Spleen (tissue), 11 donors: ENCODE data around the gene GANAB. TPM values are rescaled to one million over a fixed set of nuclear protein-coding genes. Genes with fewer than 3 reads are reported as not detected.
A peak's percentile ranks its signal among the peaks of the same experiment; 100 is the strongest.

ENCODE experiments used
- DNase-seq: peaks from one replicate; pipeline ENCODE4 v3.0.0-alpha.2; 2020
- H3K27ac ChIP-seq, 8 donors: fragments of 200-600 bp; sonication (generic) in 7 of 8; 1 replicate in 4 of 8; 2 replicates in 4 of 8; pipeline versions ENCODE4 v1.5.0 to v1.8.0; 2016 to 2021; ENCODE audit warnings: inconsistent platforms in 4 of 8, mild to moderate bottlenecking in 4 of 8, moderate library complexity in 1 of 8
- H3K27me3 ChIP-seq, 7 donors: fragments of 200-600 bp; sonication (generic) in 6 of 7; replicated peaks in 1 of 7; 1 replicate in 4 of 7; 2 replicates in 3 of 7; pipeline versions ENCODE4 v1.5.0 to v1.8.0; 2016 to 2021; ENCODE audit warnings: inconsistent platforms in 3 of 7, mild to moderate bottlenecking in 1 of 7
- H3K36me3 ChIP-seq, 6 donors: fragments of 200-600 bp; sonication (generic) in 5 of 6; 1 replicate in 4 of 6; 2 replicates in 2 of 6; pipeline versions ENCODE4 v1.5.0 to v1.8.0; 2016 to 2021; ENCODE audit warnings: inconsistent platforms in 2 of 6
- H3K4me1 ChIP-seq, 6 donors: fragments of 200-600 bp; sonication (generic) in 5 of 6; 1 replicate in 3 of 6; 2 replicates in 3 of 6; pipeline versions ENCODE4 v1.5.0 to v1.8.0; 2016 to 2021; ENCODE audit warnings: inconsistent platforms in 3 of 6
- H3K4me3 ChIP-seq, 8 donors: fragments of 200-600 bp; sonication (generic) in 7 of 8; 1 replicate in 4 of 8; 2 replicates in 4 of 8; pipeline versions ENCODE4 v1.5.0 to v1.8.0; 2016 to 2021; ENCODE audit warnings: inconsistent platforms in 4 of 8, mild to moderate bottlenecking in 4 of 8, moderate library complexity in 2 of 8
- H3K9me3 ChIP-seq, 8 donors: fragments of 200-600 bp; sonication (generic) in 7 of 8; 1 replicate in 4 of 8; 2 replicates in 4 of 8; pipeline versions ENCODE4 v1.5.0 to v1.8.0; 2016 to 2021; ENCODE audit warnings: inconsistent platforms in 4 of 8
- POLR2A ChIP-seq, 3 donors: fragments of 450-650 bp; IDR thresholded peaks; one replicate each; pipeline ENCODE4 v1.5.1; 2017; ENCODE audit warnings: antibody characterized with exemption in 3 of 3, mild to moderate bottlenecking in 1 of 3
- POLR2AphosphoS5 ChIP-seq, 3 donors: sonication (generic); formaldehyde crosslinking; IDR thresholded peaks; one replicate each; pipeline ENCODE4 v1.5.1; 2017; ENCODE audit warnings: antibody characterized with exemption in 3 of 3
- WGBS, 5 donors: extraction: QIAGEN DNeasy Blood & Tissue Kit in 3 of 5; methylation state at CpG; one replicate each; pipeline versions ENCODE4 v1.1.5 to v1.1.7; 2013 to 2018; 5-methylcytosine and 5-hydroxymethylcytosine counted together
- intact Hi-C: fragments of 100-400 bp; cut with DNase I; formaldehyde crosslinking; loops from one replicate; pipeline ENCODE4 v1.15.0; 2023; ENCODE audit warnings: low total_unique reads
- polyA plus RNA-seq, 3 donors: library from polyadenylated mRNA; stranded (reverse); fragments of 200-250 nt; gene quantifications; one replicate each; pipeline ENCODE4 v1.2.1, GENCODE V29; 2013
- small RNA-seq, 4 donors: library from RNA; depleted of rRNA; stranded (forward); fragments of <200 nt; gene quantifications; one replicate each; pipeline ENCODE3, GENCODE V24; 2016
- total RNA-seq, 7 donors: library from RNA; depleted of rRNA in 3 of 7; stranded (reverse); fragments of >200 nt in 3 of 7; fragmentation: NEBNext Ultra II Directional in 4 of 7; extraction: Animal tissue kit (Norgen Biotek cat#: 25700) in 4 of 7; gene quantifications; one replicate each; pipeline versions ENCODE4 v1.1.0 to v1.2.1, GENCODE V29; 2016 to 2021
- TF ChIP-seq, protein P1 (sequence below), 11 experiments: fragments of 200-600 bp in 7 of 11; fragments of 450-650 bp in 4 of 11; sonication (generic) in 4 of 11; IDR thresholded peaks in 8 of 11; conservative IDR thresholded peaks in 3 of 11; 1 replicate in 7 of 11; 2 replicates in 4 of 11; pipeline versions ENCODE4 v1.4.0 to v1.8.0; 2016 to 2021; ENCODE audit warnings: antibody characterized with exemption in 11 of 11, inconsistent platforms in 4 of 11, mild to moderate bottlenecking in 1 of 11
- donor health status: healthy with polysubstance abuse.
- donor health status: DM: no; HTN: no; CAD: no; lungs with moderate emphysema.
- donor health status: DM: no; HTN: no; CAD: no.
- donor health status: Bipolar disorder and iron deficiency.
- donor health status: healthy.
- donor health status: DM: no; HTN: no; CAD: no.
- donor health status: DM: yes; HTN: yes; CAD: no.

The GANAB gene
- total and polyA plus RNA-seq, 10 donors = 49.0 to 245 (median 136) TPM

DNA sequence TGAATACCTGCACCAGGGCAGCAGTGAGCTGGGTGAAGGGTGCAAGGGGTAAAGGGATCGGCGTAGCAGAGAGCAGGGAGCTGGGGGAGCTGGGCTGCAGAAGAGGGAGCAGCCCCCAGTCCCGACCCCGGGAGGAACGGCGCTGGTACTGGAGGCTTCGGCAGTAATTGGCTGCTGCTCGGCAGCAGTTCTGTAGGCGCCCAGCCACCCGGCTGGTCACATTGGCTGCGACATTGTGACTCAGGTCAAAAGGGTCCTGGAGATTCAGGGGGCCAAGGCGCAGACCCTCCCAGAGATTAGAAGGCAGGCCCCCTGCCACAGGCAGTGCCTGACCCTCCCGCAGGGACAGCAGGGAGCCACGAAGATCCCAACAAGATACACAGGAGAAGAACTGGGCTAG is 70.6 kb downstream of the GANAB start:
- 84 to 94% (median 89%) methylated on average over 10 to 14 of the region's 14 CpGs for WGBS, 5 donors
- H3K4me1 ChIP-seq = peaks cover 29 to 69% (median 48%) of the 10 kb centered on the region in 6 donors
- H3K9me3 ChIP-seq = no peaks in the 10 kb centered on the region
- H3K27me3 ChIP-seq = no peaks in the 10 kb centered on the region
- peak; percentile 76 for DNase-seq
- intact Hi-C loops = no loop called here
- TF ChIP-seq, protein P1, sequence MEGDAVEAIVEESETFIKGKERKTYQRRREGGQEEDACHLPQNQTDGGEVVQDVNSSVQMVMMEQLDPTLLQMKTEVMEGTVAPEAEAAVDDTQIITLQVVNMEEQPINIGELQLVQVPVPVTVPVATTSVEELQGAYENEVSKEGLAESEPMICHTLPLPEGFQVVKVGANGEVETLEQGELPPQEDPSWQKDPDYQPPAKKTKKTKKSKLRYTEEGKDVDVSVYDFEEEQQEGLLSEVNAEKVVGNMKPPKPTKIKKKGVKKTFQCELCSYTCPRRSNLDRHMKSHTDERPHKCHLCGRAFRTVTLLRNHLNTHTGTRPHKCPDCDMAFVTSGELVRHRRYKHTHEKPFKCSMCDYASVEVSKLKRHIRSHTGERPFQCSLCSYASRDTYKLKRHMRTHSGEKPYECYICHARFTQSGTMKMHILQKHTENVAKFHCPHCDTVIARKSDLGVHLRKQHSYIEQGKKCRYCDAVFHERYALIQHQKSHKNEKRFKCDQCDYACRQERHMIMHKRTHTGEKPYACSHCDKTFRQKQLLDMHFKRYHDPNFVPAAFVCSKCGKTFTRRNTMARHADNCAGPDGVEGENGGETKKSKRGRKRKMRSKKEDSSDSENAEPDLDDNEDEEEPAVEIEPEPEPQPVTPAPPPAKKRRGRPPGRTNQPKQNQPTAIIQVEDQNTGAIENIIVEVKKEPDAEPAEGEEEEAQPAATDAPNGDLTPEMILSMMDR (IDR thresholded peaks at IDR 0.05 in 8 of 11, conservative IDR thresholded peaks at IDR 0.05 in 3 of 11) = no peak
- TF ChIP-seq POLR2A (IDR thresholded peaks at IDR 0.05) (no peak), POLR2AphosphoS5 (IDR thresholded peaks at IDR 0.05) (no peak)
- peak overlapping the region; percentile 69 to 94 (median 89) for H3K27ac ChIP-seq
- peak overlapping the region in 3 of 8 donors; percentile 76 to 90 (median 78) for H3K4me3 ChIP-seq
- H3K36me3 ChIP-seq = peaks cover 0 to 75% (median 53%) of the 10 kb centered on the region in 6 donors

DNA sequence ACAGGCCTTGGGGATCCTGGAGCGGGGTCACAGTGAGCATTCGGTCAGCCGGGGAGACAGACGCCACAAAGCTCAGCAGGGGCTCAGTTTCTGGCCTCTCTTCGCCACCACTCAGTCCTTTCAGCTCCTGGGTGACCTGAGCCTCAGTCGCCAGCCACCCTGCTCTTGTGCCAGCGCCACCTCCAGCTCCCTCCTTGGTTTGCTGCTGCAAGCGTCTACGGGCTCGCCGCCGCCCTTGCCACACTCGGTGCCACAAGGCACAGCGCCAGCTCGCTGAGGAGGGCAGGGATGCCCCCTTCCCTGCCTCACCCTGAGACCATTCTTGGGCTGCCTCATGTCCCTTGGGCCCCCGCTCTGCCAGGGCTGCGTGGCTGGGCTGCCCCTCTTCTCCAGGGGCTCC is 71.3 kb downstream of the GANAB start:
- H3K4me3 ChIP-seq = peak overlapping the region in 7 of 8 donors; percentile 67 to 90 (median 76)
- H3K27ac ChIP-seq = peak overlapping the region; percentile 11 to 94 (median 89)
- H3K27me3 ChIP-seq = no peaks in the 10 kb centered on the region
- H3K9me3 ChIP-seq = no peaks in the 10 kb centered on the region
- TF ChIP-seq POLR2AphosphoS5 (IDR thresholded peaks at IDR 0.05) (peak in 2 of 3 donors; percentile 14 to 23), POLR2A (IDR thresholded peaks at IDR 0.05) (no peak)
- TF ChIP-seq, protein P1 (IDR thresholded peaks at IDR 0.05 in 8 of 11, conservative IDR thresholded peaks at IDR 0.05 in 3 of 11) = no peak
- H3K36me3 ChIP-seq = peaks cover 0 to 75% (median 55%) of the 10 kb centered on the region in 6 donors
- H3K4me1 ChIP-seq = peaks cover 32 to 76% (median 54%) of the 10 kb centered on the region in 6 donors
- peak; percentile 85 for DNase-seq
- 54 to 77% (median 63%) methylated on average over 17 of the region's 17 CpGs for WGBS, 5 donors
- intact Hi-C loops = no loop called here

Small RNA genes within 50 kb of the gene (small RNA-seq; reads per million reads assigned to genes)
- gene AP001458.1 = 0 reads per million in 4 donors
- 0 reads per million in 4 donors for gene SNORA57

Other genes starting within 250 kb of the GANAB start
- not detected for gene SCGB1A1, start 227.6 kb downstream of the GANAB start, total RNA-seq
- gene SCGB1A1, start 227.6 kb downstream of the GANAB start, polyA plus RNA-seq = under 1 TPM in 1 of 3 donors, not detected in 2; 0.35 TPM
- 100 to 1,000 TPM; 168 to 370 (median 289) TPM for gene AHNAK, start 99.8 kb downstream of the GANAB start, total RNA-seq
- gene AHNAK, start 99.8 kb downstream of the GANAB start, polyA plus RNA-seq = 10 to 100 TPM; 11.8 to 24.0 (median 12.0) TPM
- gene EEF1G, start 72.7 kb downstream of the GANAB start, total RNA-seq = 1,000 to 10,000 TPM in 6 of 7 donors, 100 to 1,000 TPM in 1; 989 to 1,475 (median 1,270) TPM
- gene EEF1G, start 72.7 kb downstream of the GANAB start, polyA plus RNA-seq = 1,000 to 10,000 TPM; 2,364 to 2,501 (median 2,474) TPM
- gene TUT1, start 55.1 kb downstream of the GANAB start, total RNA-seq = 10 to 100 TPM; 14.4 to 30.9 (median 20.1) TPM
- 10 to 100 TPM; 14.5 to 24.1 (median 16.1) TPM for gene TUT1, start 55.1 kb downstream of the GANAB start, polyA plus RNA-seq
- gene MTA2, start 44.7 kb downstream of the GANAB start, total RNA-seq = 100 to 1,000 TPM; 102 to 154 (median 114) TPM
- gene MTA2, start 44.7 kb downstream of the GANAB start, polyA plus RNA-seq = 10 to 100 TPM; 55.3 to 94.6 (median 58.5) TPM
- gene EML3, start 33.8 kb downstream of the GANAB start, total RNA-seq = 100 to 1,000 TPM in 5 of 7 donors, 10 to 100 TPM in 2; 46.7 to 159 (median 116) TPM
- gene EML3, start 33.8 kb downstream of the GANAB start, polyA plus RNA-seq = 100 to 1,000 TPM in 1 of 3 donors, 10 to 100 TPM in 2; 51.0 to 116 (median 78.6) TPM
- 1 to 10 TPM; 4.3 to 8.8 (median 5.6) TPM for gene ROM1, start 33.4 kb downstream of the GANAB start, total RNA-seq
- gene ROM1, start 33.4 kb downstream of the GANAB start, polyA plus RNA-seq = 10 to 100 TPM in 1 of 3 donors, 1 to 10 TPM in 2; 4.2 to 15.0 (median 6.1) TPM
- gene B3GAT3, start 24.6 kb downstream of the GANAB start, total RNA-seq = 10 to 100 TPM; 25.2 to 43.7 (median 37.1) TPM
- gene B3GAT3, start 24.6 kb downstream of the GANAB start, polyA plus RNA-seq = 10 to 100 TPM; 41.9 to 65.7 (median 63.1) TPM
- 10 to 100 TPM; 16.9 to 34.5 (median 24.8) TPM for gene INTS5, start 6.7 kb upstream of the GANAB start, total RNA-seq
- 10 to 100 TPM in 1 of 3 donors, 1 to 10 TPM in 2; 4.4 to 13.7 (median 7.0) TPM for gene INTS5, start 6.7 kb upstream of the GANAB start, polyA plus RNA-seq
- 10 to 100 TPM; 30.9 to 43.7 (median 42.5) TPM for gene C11orf98, start 18.6 kb upstream of the GANAB start, total RNA-seq
- 100 to 1,000 TPM; 144 to 164 (median 152) TPM for gene C11orf98, start 18.6 kb upstream of the GANAB start, polyA plus RNA-seq
- 10 to 100 TPM in 6 of 7 donors, 1 to 10 TPM in 1; 3.0 to 19.4 (median 13.2) TPM for gene CSKMT, start 18.7 kb upstream of the GANAB start, total RNA-seq
- gene CSKMT, start 18.7 kb upstream of the GANAB start, polyA plus RNA-seq = 10 to 100 TPM; 32.6 to 59.4 (median 40.3) TPM
- 1 to 10 TPM; 4.9 to 6.5 (median 5.9) TPM for gene UQCC3, start 25.1 kb upstream of the GANAB start, total RNA-seq
- gene UQCC3, start 25.1 kb upstream of the GANAB start, polyA plus RNA-seq = 10 to 100 TPM; 20.2 to 23.7 (median 23.3) TPM
- 10 to 100 TPM in 6 of 7 donors, 1 to 10 TPM in 1; 10.0 to 20.2 (median 12.8) TPM for gene LBHD1, start 25.7 kb upstream of the GANAB start, total RNA-seq
- gene LBHD1, start 25.7 kb upstream of the GANAB start, polyA plus RNA-seq = 10 to 100 TPM in 2 of 3 donors, 1 to 10 TPM in 1; 7.3 to 21.2 (median 15.1) TPM
- gene UBXN1, start 32.5 kb upstream of the GANAB start, total RNA-seq = 100 to 1,000 TPM in 6 of 7 donors, 10 to 100 TPM in 1; 93.8 to 158 (median 128) TPM
- 100 to 1,000 TPM; 198 to 209 (median 203) TPM for gene UBXN1, start 32.5 kb upstream of the GANAB start, polyA plus RNA-seq
- gene LRRN4CL, start 42.9 kb upstream of the GANAB start, total RNA-seq = not detected
- under 1 TPM; 0.04 to 0.48 (median 0.17) TPM for gene LRRN4CL, start 42.9 kb upstream of the GANAB start, polyA plus RNA-seq
- 10 to 100 TPM; 25.6 to 66.0 (median 34.4) TPM for gene BSCL2, start 60.8 kb upstream of the GANAB start, total RNA-seq
- 10 to 100 TPM; 47.7 to 62.6 (median 47.8) TPM for gene BSCL2, start 60.8 kb upstream of the GANAB start, polyA plus RNA-seq
- gene GNG3, start 61.1 kb upstream of the GANAB start, total RNA-seq = not detected
- gene GNG3, start 61.1 kb upstream of the GANAB start, polyA plus RNA-seq = under 1 TPM in 2 of 3 donors, not detected in 1; 0.12 to 0.13 TPM
- gene HNRNPUL2, start 80.8 kb upstream of the GANAB start, total RNA-seq = 10 to 100 TPM; 39.3 to 62.8 (median 48.5) TPM
- 10 to 100 TPM; 26.4 to 37.1 (median 29.3) TPM for gene HNRNPUL2, start 80.8 kb upstream of the GANAB start, polyA plus RNA-seq
- gene TTC9C, start 81.9 kb upstream of the GANAB start, total RNA-seq = 10 to 100 TPM; 25.4 to 47.1 (median 30.5) TPM
- gene TTC9C, start 81.9 kb upstream of the GANAB start, polyA plus RNA-seq = 10 to 100 TPM; 27.8 to 35.6 (median 33.4) TPM
- gene ZBTB3, start 107.5 kb upstream of the GANAB start, total RNA-seq = 10 to 100 TPM in 5 of 7 donors, 1 to 10 TPM in 2; 6.6 to 14.5 (median 11.1) TPM
- 1 to 10 TPM; 3.2 to 4.9 (median 3.9) TPM for gene ZBTB3, start 107.5 kb upstream of the GANAB start, polyA plus RNA-seq
- 10 to 100 TPM; 52.1 to 74.0 (median 60.2) TPM for gene POLR2G, start 115.0 kb upstream of the GANAB start, total RNA-seq
- 100 to 1,000 TPM; 129 to 153 (median 135) TPM for gene POLR2G, start 115.0 kb upstream of the GANAB start, polyA plus RNA-seq
- 10 to 100 TPM; 16.6 to 28.8 (median 23.7) TPM for gene TAF6L, start 124.8 kb upstream of the GANAB start, total RNA-seq
- 10 to 100 TPM; 11.9 to 37.5 (median 21.1) TPM for gene TAF6L, start 124.8 kb upstream of the GANAB start, polyA plus RNA-seq
- gene TMEM179B, start 140.8 kb upstream of the GANAB start, total RNA-seq = 10 to 100 TPM; 39.0 to 80.8 (median 48.3) TPM
- 10 to 100 TPM; 46.1 to 57.1 (median 54.6) TPM for gene TMEM179B, start 140.8 kb upstream of the GANAB start, polyA plus RNA-seq
- gene TMEM223, start 145.4 kb upstream of the GANAB start, total RNA-seq = 10 to 100 TPM; 11.2 to 27.8 (median 13.6) TPM
- gene TMEM223, start 145.4 kb upstream of the GANAB start, polyA plus RNA-seq = 10 to 100 TPM; 19.0 to 32.8 (median 25.0) TPM
- 100 to 1,000 TPM in 4 of 7 donors, 10 to 100 TPM in 3; 87.7 to 125 (median 118) TPM for gene NXF1, start 158.8 kb upstream of the GANAB start, total RNA-seq
- gene NXF1, start 158.8 kb upstream of the GANAB start, polyA plus RNA-seq = 100 to 1,000 TPM in 2 of 3 donors, 10 to 100 TPM in 1; 83.1 to 271 (median 194) TPM
- gene STX5, start 185.4 kb upstream of the GANAB start, total RNA-seq = 10 to 100 TPM; 40.5 to 50.7 (median 43.7) TPM
- gene STX5, start 185.4 kb upstream of the GANAB start, polyA plus RNA-seq = 10 to 100 TPM; 20.9 to 27.0 (median 23.5) TPM
- gene TEX54, start 186.2 kb upstream of the GANAB start, total RNA-seq = not detected
- gene TEX54, start 186.2 kb upstream of the GANAB start, polyA plus RNA-seq = not detected
- 10 to 100 TPM; 29.0 to 62.2 (median 46.4) TPM for gene WDR74, start 193.0 kb upstream of the GANAB start, total RNA-seq
- 10 to 100 TPM; 56.0 to 66.2 (median 60.1) TPM for gene WDR74, start 193.0 kb upstream of the GANAB start, polyA plus RNA-seq
- 100 to 1,000 TPM; 102 to 138 (median 114) TPM for gene SLC3A2, start 234.3 kb upstream of the GANAB start, total RNA-seq
- gene SLC3A2, start 234.3 kb upstream of the GANAB start, polyA plus RNA-seq = 10 to 100 TPM; 48.7 to 58.4 (median 52.8) TPM